Measurements from ENCODE around the gene TMEM132D. TPM values are rescaled to one million over a fixed set of nuclear protein-coding genes. Genes with fewer than 3 reads are reported as not detected.

TMEM132D gene
- total RNA-seq, 4 donors from 2014 or later: 0.35 TPM; not detected in 3

DNA sequence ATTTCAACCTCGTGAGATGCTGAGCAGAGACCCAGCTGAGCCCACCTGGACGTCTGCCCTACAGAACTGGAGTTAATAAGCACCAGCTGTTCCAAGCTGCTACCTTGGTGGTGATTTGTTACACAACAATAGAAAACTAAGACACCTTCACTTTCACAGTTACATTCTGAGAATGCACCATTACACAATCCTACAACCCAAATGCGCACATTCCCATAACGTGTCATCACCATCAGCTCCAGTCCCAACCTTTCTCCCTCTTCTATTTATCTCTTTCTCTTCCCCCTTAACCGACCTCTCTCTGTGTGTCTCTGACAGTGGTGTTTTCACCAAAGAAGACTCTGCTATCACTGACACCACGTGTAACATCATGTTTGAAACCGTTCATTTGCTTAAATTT, 91.9 kb downstream of the TMEM132D start:
- intact Hi-C loops (cut with DNase I; ENCODE audit: low total_unique reads): no loop called here
- no peak for TF ChIP-seq POLR2A (IDR thresholded peaks at IDR 0.05)
- TF ChIP-seq, protein P1, sequence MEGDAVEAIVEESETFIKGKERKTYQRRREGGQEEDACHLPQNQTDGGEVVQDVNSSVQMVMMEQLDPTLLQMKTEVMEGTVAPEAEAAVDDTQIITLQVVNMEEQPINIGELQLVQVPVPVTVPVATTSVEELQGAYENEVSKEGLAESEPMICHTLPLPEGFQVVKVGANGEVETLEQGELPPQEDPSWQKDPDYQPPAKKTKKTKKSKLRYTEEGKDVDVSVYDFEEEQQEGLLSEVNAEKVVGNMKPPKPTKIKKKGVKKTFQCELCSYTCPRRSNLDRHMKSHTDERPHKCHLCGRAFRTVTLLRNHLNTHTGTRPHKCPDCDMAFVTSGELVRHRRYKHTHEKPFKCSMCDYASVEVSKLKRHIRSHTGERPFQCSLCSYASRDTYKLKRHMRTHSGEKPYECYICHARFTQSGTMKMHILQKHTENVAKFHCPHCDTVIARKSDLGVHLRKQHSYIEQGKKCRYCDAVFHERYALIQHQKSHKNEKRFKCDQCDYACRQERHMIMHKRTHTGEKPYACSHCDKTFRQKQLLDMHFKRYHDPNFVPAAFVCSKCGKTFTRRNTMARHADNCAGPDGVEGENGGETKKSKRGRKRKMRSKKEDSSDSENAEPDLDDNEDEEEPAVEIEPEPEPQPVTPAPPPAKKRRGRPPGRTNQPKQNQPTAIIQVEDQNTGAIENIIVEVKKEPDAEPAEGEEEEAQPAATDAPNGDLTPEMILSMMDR (IDR thresholded peaks at IDR 0.05): no peak
- H3K9me3 ChIP-seq: no peaks in the 10 kb centered on the region

GRCh38 chr12:129807136-129807535, 96.7 kb downstream of the TMEM132D start:
- Histone ChIP-seq H3K4me1 (no peaks in the 10 kb centered on the region), H3K27ac (no peak overlapping the region), H3K27me3 (no peaks in the 10 kb centered on the region), H3K9me3 (no peaks in the 10 kb centered on the region), H3K4me3 (no peak overlapping the region), H3K36me3 (no peaks in the 10 kb centered on the region)
- DNase-seq: no peak
- TF ChIP-seq POLR2A (IDR thresholded peaks at IDR 0.05): no peak
- TF ChIP-seq, protein P1 (IDR thresholded peaks at IDR 0.05): no peak
- intact Hi-C loops (cut with DNase I; ENCODE audit: low total_unique reads): no loop called here

More for the DNA sequence above, 91.9 kb downstream of the TMEM132D start:
- Histone ChIP-seq H3K4me3 (no peak overlapping the region), H3K27ac (no peak overlapping the region), H3K36me3 (no peaks in the 10 kb centered on the region), H3K27me3 (no peaks in the 10 kb centered on the region), H3K4me1 (no peaks in the 10 kb centered on the region)
- no peak for DNase-seq

DNA sequence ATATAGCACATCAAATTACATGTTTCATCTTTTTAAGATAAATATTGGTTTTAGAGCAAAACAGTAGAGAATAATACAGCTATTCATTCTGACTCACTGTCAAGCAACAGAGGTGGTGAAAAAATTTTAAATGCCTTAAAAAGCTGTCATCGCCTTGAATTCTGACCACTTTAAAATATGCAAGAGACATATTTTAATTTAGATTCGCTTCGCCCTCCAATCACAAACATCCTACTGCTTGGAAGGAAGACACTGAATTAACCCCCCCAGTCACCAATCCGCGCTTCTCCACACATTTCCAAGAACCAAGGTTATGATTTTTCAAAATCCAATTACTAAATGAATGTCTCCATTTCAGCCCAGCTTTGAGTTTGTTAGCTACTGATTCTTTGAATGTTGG, 112.4 kb downstream of the TMEM132D start:
- H3K27me3 ChIP-seq: no peaks in the 10 kb centered on the region
- H3K27ac ChIP-seq: no peak overlapping the region
- intact Hi-C loops (cut with DNase I; ENCODE audit: low total_unique reads): no loop called here
- TF ChIP-seq, protein P1 (IDR thresholded peaks at IDR 0.05): no peak
- no peak for TF ChIP-seq POLR2A (IDR thresholded peaks at IDR 0.05)
- no peaks in the 10 kb centered on the region for H3K9me3 ChIP-seq
- no peaks in the 10 kb centered on the region for H3K4me1 ChIP-seq
- H3K4me3 ChIP-seq: no peak overlapping the region
- H3K36me3 ChIP-seq: no peaks in the 10 kb centered on the region
- no peak for DNase-seq

DNA sequence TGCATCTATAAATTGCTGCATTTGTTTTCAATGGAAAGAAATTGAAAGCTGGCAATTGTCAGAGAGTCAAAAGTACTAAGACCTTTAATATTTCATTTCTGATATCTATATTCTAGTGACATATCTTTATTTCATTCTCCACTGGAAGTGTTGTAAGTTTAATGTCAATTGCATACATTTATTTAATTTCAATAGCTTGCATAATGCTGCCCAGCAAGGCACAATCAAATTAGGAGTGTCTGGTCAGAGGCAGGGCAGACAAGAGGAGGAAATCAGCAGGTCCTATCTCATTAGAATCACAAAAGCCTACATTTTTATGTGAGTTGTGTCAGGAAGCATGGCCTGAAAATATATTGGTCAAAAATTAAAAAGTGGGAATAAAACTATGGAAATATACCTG, 112.9 kb downstream of the TMEM132D start:
- H3K9me3 ChIP-seq: no peaks in the 10 kb centered on the region
- DNase-seq: no peak
- H3K4me3 ChIP-seq: no peak overlapping the region
- H3K27ac ChIP-seq: no peak overlapping the region
- H3K36me3 ChIP-seq: no peaks in the 10 kb centered on the region
- H3K4me1 ChIP-seq: no peaks in the 10 kb centered on the region
- TF ChIP-seq, protein P1 (IDR thresholded peaks at IDR 0.05): no peak
- TF ChIP-seq POLR2A (IDR thresholded peaks at IDR 0.05): no peak
- H3K27me3 ChIP-seq: no peaks in the 10 kb centered on the region
- intact Hi-C loops (cut with DNase I; ENCODE audit: low total_unique reads): no loop called here

- Histone ChIP-seq H3K4me3 (no peak overlapping the region), H3K36me3 (no peaks in the 10 kb centered on the region), H3K4me1 (no peaks in the 10 kb centered on the region), H3K9me3 (no peaks in the 10 kb centered on the region), H3K27me3 (no peaks in the 10 kb centered on the region), H3K27ac (no peak overlapping the region)
- DNase-seq: no peak
- TF ChIP-seq POLR2A (IDR thresholded peaks at IDR 0.05): no peak
- TF ChIP-seq, protein P1 (IDR thresholded peaks at IDR 0.05): no peak
- intact Hi-C loops (cut with DNase I; ENCODE audit: low total_unique reads): no loop called here
These were observed 113.5 kb downstream of the TMEM132D start for GRCh38 chr12:129790331-129790730.
